Measurements from ENCODE around the gene ADGRD1.

DNA sequence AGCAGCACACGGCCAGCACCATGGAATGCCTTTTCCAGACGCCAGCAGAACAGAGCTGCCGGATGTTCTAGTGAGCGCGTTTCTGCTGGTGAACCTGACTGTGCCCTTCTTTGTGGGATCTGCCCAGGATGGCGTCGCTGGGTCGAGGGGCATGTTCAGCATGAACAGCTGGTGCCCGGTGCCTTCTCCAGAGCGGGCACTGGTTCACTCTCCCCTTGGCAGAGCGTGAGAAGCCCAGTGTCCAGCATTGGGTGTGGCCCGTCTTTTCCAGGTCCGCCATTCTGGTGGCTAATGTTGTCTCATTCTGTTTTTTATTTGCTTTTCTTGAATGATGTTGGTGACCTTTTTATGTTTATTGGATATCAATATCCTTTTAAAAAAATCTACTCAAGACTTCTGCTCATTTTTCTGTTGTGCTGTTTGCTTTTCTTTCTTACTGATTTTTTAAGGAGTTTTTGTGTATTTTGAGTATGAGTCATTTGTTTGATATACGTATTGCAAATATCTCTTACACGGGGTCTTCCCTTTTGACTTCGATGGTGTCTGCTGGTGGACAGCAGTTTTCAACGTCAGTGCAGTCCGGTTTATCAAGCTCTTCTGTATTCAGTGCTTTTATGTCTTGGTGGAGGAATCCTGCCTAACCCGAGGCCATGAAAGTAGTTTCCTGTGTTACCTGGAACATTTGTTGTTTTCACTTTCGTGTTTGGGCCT, 74.3 kb downstream of the ADGRD1 start:
- TF ChIP-seq CTCF (IDR thresholded peaks at IDR 0.05) (no peak), POLR2A (IDR thresholded peaks at IDR 0.05) (no peak)
